ENCODE data around the gene PNPLA4.

The PNPLA4 gene

DNA sequence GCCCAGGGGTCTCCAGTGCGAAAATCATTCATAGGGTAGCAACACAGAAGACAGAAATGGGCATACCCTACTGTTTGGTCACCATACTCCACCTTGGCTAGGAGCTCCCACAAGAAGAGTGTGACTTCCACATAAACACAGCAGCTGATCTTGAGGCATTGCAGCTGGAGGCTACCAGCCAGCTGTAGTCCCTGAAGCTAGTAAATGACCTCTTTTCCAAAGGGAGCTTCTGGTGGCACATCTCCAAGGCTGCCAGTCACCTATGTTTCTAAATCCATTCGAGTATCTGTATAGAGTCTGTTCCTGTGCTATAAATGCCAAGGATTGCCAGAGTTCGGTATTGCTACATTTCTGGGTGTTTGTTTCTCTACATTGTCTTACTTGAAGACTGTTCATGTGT is 21.3 kb upstream of the PNPLA4 start:
- no peak overlapping the region for H3K27ac ChIP-seq
- H3K4me3 ChIP-seq: no peak overlapping the region
- no peak for DNase-seq (ENCODE audit: low spot score)
- TF ChIP-seq, protein P1, sequence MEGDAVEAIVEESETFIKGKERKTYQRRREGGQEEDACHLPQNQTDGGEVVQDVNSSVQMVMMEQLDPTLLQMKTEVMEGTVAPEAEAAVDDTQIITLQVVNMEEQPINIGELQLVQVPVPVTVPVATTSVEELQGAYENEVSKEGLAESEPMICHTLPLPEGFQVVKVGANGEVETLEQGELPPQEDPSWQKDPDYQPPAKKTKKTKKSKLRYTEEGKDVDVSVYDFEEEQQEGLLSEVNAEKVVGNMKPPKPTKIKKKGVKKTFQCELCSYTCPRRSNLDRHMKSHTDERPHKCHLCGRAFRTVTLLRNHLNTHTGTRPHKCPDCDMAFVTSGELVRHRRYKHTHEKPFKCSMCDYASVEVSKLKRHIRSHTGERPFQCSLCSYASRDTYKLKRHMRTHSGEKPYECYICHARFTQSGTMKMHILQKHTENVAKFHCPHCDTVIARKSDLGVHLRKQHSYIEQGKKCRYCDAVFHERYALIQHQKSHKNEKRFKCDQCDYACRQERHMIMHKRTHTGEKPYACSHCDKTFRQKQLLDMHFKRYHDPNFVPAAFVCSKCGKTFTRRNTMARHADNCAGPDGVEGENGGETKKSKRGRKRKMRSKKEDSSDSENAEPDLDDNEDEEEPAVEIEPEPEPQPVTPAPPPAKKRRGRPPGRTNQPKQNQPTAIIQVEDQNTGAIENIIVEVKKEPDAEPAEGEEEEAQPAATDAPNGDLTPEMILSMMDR (IDR thresholded peaks at IDR 0.05): no peak

DNA sequence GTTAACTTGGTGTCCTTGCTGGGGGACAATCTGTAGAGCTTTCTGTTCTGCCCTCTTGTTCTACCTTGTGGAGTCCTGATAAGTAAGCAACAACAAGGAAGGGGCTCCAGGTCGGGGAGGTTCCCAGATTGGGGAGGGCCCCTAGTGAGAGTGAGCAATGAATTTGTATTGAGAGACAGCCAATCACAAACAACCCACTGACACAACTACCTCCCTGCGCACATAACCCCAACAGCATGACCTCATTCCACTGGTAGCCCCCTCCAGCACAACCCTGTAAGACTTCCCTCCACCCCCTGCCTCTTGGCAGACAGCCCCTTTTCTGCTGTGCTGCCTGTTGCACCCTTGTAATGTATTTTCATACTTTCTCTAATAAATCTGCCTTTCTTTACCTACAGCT is 19.7 kb upstream of the PNPLA4 start:
- TF ChIP-seq, protein P1 (IDR thresholded peaks at IDR 0.05): no peak
- DNase-seq (ENCODE audit: low spot score): no peak
- Histone ChIP-seq H3K27ac (no peak overlapping the region), H3K4me3 (no peak overlapping the region)

DNA sequence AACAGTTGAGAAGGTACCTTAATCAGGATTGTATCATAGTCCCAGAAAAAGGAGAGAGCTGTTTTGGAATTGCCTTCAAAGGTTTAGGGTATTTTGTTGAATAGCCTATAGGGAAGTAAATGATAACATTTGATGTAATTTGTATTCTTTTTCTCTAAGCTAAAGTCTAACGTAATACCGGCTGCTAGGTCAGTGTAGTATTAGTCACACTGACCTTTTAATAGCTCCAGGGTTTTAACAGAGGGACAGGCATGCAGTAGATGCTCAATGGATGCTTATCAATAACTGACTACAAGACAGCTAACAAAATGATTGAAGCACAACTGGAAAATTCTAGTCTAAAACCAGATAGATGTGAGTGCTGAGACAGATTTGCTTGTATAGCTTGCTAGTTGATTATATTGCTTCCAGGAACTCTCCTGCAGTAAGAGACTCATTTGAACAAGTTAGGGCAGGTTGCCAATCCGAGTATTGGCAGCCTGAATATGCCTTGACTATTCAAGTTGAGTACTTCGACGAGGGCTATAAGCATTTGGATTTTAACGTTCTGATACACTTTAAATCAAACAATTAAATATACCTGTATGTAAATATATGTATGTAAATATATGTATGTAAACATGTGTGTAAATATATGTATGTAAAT is 16.5 kb upstream of the PNPLA4 start:
- Histone ChIP-seq H3K4me3 (no peak overlapping the region), H3K27ac (no peak overlapping the region)
- DNase-seq (ENCODE audit: low spot score): no peak
- TF ChIP-seq, protein P1 (IDR thresholded peaks at IDR 0.05): no peak

DNA sequence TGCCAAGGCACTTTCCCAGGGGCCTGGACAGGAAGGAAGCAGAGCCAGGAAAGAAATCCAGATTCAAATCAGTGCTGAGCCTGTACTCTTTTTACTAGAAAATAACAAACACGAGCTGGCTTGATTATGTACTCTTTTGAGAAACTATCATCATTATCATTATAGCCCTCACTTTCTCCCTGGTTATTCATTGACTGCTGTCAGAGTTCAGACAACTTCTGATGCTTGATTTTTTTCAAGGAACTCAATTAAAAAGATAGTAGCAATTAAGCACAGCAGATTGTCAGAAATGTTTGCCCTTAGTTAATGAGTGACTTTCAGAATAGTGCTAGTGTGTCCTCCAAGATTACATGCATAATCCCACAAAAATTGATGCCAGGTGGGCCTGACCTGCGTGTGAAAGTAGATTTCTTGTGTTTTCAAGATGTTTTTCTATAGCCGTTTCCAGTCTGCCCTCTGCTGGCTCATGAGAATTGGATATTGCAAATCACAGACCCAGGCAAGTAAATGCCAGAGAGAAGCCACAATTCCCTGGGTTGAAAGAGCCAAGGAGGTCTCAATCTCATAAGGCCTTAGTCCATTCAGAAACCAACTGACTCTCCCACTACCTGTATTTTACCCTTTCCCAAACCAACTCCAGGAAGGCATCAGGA is 14.3 kb upstream of the PNPLA4 start:
- no peak overlapping the region for H3K27ac ChIP-seq
- no peak for DNase-seq (ENCODE audit: low spot score)
- TF ChIP-seq, protein P1 (IDR thresholded peaks at IDR 0.05): no peak

DNA sequence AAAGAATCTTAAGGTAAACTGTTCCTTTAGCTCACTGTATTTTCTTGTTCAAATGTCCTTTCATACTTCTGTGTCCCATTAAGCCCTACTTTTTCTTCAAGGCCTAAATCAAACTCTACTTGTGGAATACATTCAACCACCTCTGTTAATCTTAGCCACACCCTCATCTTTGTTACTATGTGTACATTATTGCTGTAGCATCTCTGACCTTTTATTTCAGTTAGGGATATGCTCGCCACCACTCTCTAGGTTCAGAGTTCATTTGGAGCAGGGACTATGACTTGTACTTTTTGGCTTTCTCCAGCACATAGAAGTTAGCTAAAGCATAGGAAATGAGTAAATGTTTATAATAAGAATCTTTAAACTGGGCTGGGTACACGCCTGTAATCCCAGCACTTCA is 6.8 kb upstream of the PNPLA4 start:
- DNase-seq (ENCODE audit: low spot score): no peak
- Histone ChIP-seq H3K27ac (no peak overlapping the region), H3K4me3 (no peak overlapping the region)
- TF ChIP-seq, protein P1 (IDR thresholded peaks at IDR 0.05): no peak

More for the DNA sequence above, 14.3 kb upstream of the PNPLA4 start:
- no peak overlapping the region for H3K4me3 ChIP-seq

DNA sequence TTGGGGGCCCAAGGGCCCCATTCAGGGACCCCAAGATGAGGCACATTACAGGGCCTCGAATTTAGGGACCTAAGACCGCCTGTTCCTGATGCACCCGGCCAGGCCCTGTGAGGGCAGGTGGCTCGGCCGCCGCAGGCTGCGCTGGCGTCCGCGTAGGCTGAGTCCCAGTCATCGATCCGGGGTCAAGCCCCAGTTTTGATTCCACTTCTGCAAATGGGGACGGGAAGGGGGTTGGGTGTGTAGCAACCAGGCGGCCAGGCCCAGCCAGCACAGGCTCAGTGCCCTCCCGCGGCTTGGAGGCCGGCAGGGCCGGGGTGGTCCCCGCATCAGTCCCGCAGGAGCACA is 327 bp downstream of the PNPLA4 start:
- DNase-seq (ENCODE audit: low spot score): no peak
- TF ChIP-seq, protein P1 (IDR thresholded peaks at IDR 0.05): no peak

DNA sequence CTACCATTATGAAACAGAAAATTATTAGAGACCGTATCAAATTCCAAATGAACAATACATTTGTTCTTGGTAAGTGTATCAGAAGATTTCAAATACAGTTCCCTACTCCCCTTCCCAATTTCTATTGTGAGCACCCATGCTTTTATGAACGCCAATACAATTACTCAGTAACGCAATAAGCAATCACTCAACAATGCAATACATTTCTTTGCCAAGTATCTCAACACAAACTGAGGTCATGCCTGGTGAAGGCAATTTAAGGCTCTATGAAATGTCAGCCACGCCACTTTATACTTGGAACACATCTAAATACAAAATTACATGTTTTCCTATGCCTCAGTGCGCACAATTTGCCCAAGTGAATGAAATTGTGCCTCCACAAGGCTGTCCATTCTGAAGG is 712 bp downstream of the PNPLA4 start:
- peak overlapping the region; percentile 69 for H3K4me3 ChIP-seq
- TF ChIP-seq, protein P1 (IDR thresholded peaks at IDR 0.05): no peak
- DNase-seq (ENCODE audit: low spot score): no peak
- no peak overlapping the region for H3K27ac ChIP-seq

More for the DNA sequence above, 327 bp downstream of the PNPLA4 start:
- Histone ChIP-seq H3K27ac (peak overlapping the region; percentile 54 to 62), H3K4me3 (peak overlapping the region; percentile 69)
